Mammary epithelial cell (primary cell): ENCODE data around the gene RMND5A.

ENCODE experiments used
- EZH2 ChIP-seq: IDR thresholded peaks from 2 replicates; pipeline ENCODE4 v1.6.1; 2012; ENCODE audit warnings: low read length, inconsistent platforms, borderline replicate concordance
- TF ChIP-seq, protein P1 (sequence below), 2 donors: IDR thresholded peaks in 1 of 2; conservative IDR thresholded peaks in 1 of 2; 2 replicates each; pipeline ENCODE4 v1.5.1; 2011 to 2012; ENCODE audit warnings: inconsistent platforms in 2 of 2, low read length in 2 of 2, mild to moderate bottlenecking in 2 of 2, control low read depth in 1 of 2, low read depth in 1 of 2; ENCODE audit not compliant: insufficient read depth in 1 of 2; ENCODE audit errors: extremely low read depth in 1 of 2

DNA sequence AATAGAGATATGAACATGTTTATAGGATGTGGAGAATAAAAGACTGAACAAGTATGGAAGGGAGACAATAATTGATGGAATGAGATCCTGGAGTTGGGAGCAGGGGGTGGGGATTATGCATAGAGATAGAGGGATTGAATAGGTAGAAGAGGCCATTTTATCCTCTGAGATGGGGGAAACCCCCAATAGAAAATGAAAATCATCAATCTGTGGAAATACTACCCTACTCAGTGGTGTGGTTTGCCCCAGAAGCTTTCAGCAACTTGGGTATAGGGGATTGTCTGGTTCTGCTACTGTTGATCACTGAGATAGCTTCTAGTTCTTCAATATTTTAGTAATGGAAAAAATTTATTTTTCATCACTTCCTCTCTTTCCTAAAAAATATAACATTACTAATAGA, 41.1 kb upstream of the RMND5A start:
- TF ChIP-seq, protein P1, sequence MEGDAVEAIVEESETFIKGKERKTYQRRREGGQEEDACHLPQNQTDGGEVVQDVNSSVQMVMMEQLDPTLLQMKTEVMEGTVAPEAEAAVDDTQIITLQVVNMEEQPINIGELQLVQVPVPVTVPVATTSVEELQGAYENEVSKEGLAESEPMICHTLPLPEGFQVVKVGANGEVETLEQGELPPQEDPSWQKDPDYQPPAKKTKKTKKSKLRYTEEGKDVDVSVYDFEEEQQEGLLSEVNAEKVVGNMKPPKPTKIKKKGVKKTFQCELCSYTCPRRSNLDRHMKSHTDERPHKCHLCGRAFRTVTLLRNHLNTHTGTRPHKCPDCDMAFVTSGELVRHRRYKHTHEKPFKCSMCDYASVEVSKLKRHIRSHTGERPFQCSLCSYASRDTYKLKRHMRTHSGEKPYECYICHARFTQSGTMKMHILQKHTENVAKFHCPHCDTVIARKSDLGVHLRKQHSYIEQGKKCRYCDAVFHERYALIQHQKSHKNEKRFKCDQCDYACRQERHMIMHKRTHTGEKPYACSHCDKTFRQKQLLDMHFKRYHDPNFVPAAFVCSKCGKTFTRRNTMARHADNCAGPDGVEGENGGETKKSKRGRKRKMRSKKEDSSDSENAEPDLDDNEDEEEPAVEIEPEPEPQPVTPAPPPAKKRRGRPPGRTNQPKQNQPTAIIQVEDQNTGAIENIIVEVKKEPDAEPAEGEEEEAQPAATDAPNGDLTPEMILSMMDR (conservative IDR thresholded peaks at IDR 0.05 in 1 of 2, IDR thresholded peaks at IDR 0.05 in 1 of 2; ENCODE audit: extremely low read depth in 1 of 2, insufficient read depth in 1 of 2, low read depth in 1 of 2, low read length in 2 of 2): no peak
- no peak for TF ChIP-seq EZH2
